Muscle layer of colon (tissue), 2 donors: ENCODE measurements around the gene CPNE7.

Experiments used
- H3K27ac ChIP-seq: one replicate; pipeline ENCODE4 v1.7.0; 2013; ENCODE audit warnings: low read depth, mild to moderate bottlenecking, low read length, moderate library complexity
- H3K27me3 ChIP-seq, 2 donors: one replicate each; pipeline ENCODE4 v1.7.0; 2013; ENCODE audit warnings: low read length in 2 of 2, mild to moderate bottlenecking in 2 of 2; ENCODE audit not compliant: insufficient read depth in 2 of 2, control insufficient read depth in 1 of 2
- H3K36me3 ChIP-seq: one replicate; pipeline ENCODE4 v1.7.0; 2013; ENCODE audit warnings: mild to moderate bottlenecking, low read length; ENCODE audit not compliant: insufficient read depth
- H3K4me1 ChIP-seq: one replicate; pipeline ENCODE4 v1.7.0; 2013; ENCODE audit warnings: mild to moderate bottlenecking, low read length; ENCODE audit not compliant: insufficient read depth
- H3K4me3 ChIP-seq, 2 donors: one replicate each; pipeline ENCODE4 v1.7.0; 2013; ENCODE audit warnings: low read length in 2 of 2, low read depth in 1 of 2, mild to moderate bottlenecking in 1 of 2, moderate library complexity in 1 of 2
- H3K9ac ChIP-seq: one replicate; pipeline ENCODE4 v1.7.0; 2013; ENCODE audit warnings: low read length
- H3K9me3 ChIP-seq: one replicate; pipeline ENCODE4 v1.7.0; 2013; ENCODE audit warnings: mild to moderate bottlenecking, low read length
- donor health status: abdominal sarcoma.
- donor health status: Adenocarcinoma of cecum.

CPNE7 gene

DNA sequence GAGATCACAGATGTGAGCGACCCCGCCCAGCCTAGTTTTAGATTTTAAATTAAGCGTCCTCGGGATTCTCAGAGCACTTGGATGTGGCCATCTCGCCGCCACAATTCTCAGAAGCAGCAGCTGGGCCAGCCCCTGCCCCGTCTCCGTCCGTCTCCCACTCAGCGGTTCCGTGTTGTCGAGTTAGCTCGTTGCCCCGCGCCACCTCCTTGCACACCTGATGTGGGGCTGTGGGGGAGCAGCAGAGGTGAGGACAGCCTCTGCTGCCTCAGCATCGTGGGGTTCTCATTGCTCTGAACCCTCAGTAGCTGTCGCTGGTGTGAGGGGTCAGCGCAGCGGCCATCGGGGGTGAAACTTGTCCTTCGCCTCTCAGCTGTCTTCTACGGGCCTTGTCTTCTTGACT is 23.2 kb upstream of the CPNE7 start:
- H3K36me3 ChIP-seq, result peaks cover 53% of the 10 kb centered on the region
- no peak overlapping the region for H3K27ac ChIP-seq
- no peak overlapping the region for H3K4me3 ChIP-seq
- H3K9me3 ChIP-seq, result no peaks in the 10 kb centered on the region
- H3K9ac ChIP-seq, result no peak overlapping the region
- no peaks in the 10 kb centered on the region for H3K27me3 ChIP-seq
- no peaks in the 10 kb centered on the region for H3K4me1 ChIP-seq

GRCh38 chr16:89552913-89553312 is 22.6 kb upstream of the CPNE7 start:
- Histone ChIP-seq H3K9me3 (no peaks in the 10 kb centered on the region), H3K4me3 (no peak overlapping the region), H3K27me3 (no peaks in the 10 kb centered on the region), H3K9ac (no peak overlapping the region), H3K36me3 (peaks cover 51% of the 10 kb centered on the region), H3K4me1 (peaks cover 3% of the 10 kb centered on the region), H3K27ac (no peak overlapping the region)

- no peaks in the 10 kb centered on the region for H3K9me3 ChIP-seq
- peaks cover 42% of the 10 kb centered on the region for H3K36me3 ChIP-seq
- no peak overlapping the region for H3K27ac ChIP-seq
- H3K4me1 ChIP-seq, result peaks cover 4% of the 10 kb centered on the region
- no peaks in the 10 kb centered on the region for H3K27me3 ChIP-seq
- no peak overlapping the region for H3K9ac ChIP-seq
- H3K4me3 ChIP-seq, result no peak overlapping the region
These were observed 21.8 kb upstream of the CPNE7 start for GRCh38 chr16:89553733-89554132.

GRCh38 chr16:89554343-89554742 is 21.2 kb upstream of the CPNE7 start:
- Histone ChIP-seq H3K9me3 (no peaks in the 10 kb centered on the region), H3K9ac (no peak overlapping the region), H3K4me3 (no peak overlapping the region), H3K36me3 (peaks cover 38% of the 10 kb centered on the region), H3K4me1 (peaks cover 4% of the 10 kb centered on the region), H3K27ac (no peak overlapping the region), H3K27me3 (no peaks in the 10 kb centered on the region)

DNA sequence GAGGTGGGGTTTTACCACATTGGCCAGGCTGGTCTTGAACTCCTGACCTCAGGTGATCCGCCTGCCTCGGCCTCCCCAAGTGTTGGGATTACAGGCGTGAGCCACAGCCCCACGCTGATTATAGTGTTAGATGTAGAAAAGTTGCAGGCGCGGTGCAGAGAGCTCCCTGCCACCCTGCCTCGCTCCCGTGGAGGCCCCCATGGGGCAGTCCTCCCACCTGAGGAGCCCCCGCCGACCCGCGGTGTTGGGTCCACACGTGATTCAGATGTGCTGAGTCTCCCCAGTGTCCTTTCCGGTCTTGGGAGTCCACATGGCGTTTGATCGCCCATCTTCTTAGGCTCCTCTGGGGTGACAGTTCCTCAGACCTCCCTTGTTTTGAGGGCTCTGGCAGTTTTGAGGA is 20.3 kb upstream of the CPNE7 start:
- no peaks in the 10 kb centered on the region for H3K9me3 ChIP-seq
- peaks cover 8% of the 10 kb centered on the region for H3K4me1 ChIP-seq
- H3K36me3 ChIP-seq, result peaks cover 38% of the 10 kb centered on the region
- H3K27me3 ChIP-seq, result no peaks in the 10 kb centered on the region
- H3K4me3 ChIP-seq, result no peak overlapping the region
- H3K9ac ChIP-seq, result no peak overlapping the region
- no peak overlapping the region for H3K27ac ChIP-seq

DNA sequence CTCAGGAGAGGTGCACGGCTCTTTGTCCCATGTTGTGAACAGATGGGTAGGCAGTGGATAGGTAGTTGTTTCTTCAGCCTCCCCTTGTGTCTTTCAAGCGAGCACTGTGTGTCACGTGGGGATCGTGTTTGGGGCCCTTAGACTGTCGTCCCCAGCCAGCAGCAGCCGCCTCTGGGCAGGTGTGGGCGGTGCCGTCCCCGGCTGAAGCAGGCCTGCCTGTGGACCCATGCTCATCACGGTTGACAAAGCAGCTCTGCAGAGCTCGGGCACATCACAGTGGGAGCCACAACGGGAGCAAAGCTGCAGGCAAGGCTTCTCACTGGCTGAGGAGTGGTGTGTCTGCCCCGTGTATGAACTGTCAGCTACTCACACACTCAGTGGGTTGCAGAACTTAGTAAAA is 19.8 kb upstream of the CPNE7 start:
- Histone ChIP-seq H3K27me3 (no peaks in the 10 kb centered on the region), H3K27ac (no peak overlapping the region), H3K4me3 (no peak overlapping the region), H3K4me1 (peaks cover 8% of the 10 kb centered on the region), H3K9ac (no peak overlapping the region), H3K9me3 (no peaks in the 10 kb centered on the region), H3K36me3 (peaks cover 38% of the 10 kb centered on the region)

- H3K9ac ChIP-seq, result no peak overlapping the region
- H3K27ac ChIP-seq, result no peak overlapping the region
- peaks cover 15% of the 10 kb centered on the region for H3K4me1 ChIP-seq
- H3K9me3 ChIP-seq, result no peaks in the 10 kb centered on the region
- peaks cover 45% of the 10 kb centered on the region for H3K36me3 ChIP-seq
- H3K4me3 ChIP-seq, result no peak overlapping the region
- H3K27me3 ChIP-seq, result no peaks in the 10 kb centered on the region
These were observed 18.5 kb upstream of the CPNE7 start for GRCh38 chr16:89556750-89557689.

DNA sequence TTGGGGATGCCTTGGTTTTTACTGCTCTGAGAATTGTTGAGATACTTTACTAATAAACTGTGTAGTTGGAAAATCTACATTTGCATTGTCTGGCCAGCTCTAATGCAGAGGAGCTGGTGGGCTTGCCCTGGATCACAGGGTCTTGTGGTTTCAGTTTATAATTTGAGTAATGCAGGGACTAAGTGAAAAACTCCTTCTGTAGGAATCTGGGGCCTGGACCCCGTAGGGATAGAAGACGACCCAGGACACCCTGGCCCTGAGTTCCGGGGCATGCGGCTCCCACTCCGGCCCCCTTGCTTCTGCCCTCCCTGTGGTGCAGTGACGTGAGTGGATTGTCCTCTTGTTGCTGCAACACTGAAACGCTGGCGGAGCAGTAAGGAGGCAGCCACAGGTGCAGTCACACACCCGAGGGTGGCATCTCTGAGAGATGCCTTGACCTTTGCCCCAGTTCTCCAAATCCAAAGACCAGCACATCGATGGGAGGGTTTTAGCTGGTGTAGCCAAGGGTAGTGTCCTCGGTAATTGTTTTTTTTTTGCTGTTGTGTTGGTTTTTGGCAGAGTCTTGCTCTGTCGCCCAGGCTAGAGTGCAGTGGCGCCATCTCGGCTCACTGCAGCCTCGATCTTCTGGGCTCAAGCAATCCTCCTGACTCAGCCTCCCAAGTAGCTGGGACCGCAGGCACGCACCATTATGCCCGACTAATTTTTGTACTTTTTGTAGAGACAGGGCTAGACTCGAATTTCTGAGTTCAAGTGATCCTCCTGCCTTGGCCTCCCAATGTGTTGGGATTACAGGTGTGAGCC is 17.7 kb upstream of the CPNE7 start:
- Histone ChIP-seq H3K27ac (no peak overlapping the region), H3K9me3 (no peaks in the 10 kb centered on the region), H3K9ac (no peak overlapping the region), H3K36me3 (peaks cover 45% of the 10 kb centered on the region), H3K4me3 (no peak overlapping the region), H3K4me1 (peaks cover 17% of the 10 kb centered on the region), H3K27me3 (no peaks in the 10 kb centered on the region)

- Histone ChIP-seq H3K27ac (peak within 1 kb of the TSS; percentile 93), H3K4me3 (peak within 1 kb of the TSS; percentile 76 to 100), H3K36me3 (peaks cover 49% of the 10 kb centered on the region), H3K4me1 (peaks cover 26% of the 10 kb centered on the region), H3K27me3 (no peaks in the 10 kb centered on the region), H3K9me3 (no peaks in the 10 kb centered on the region), H3K9ac (peak within 1 kb of the TSS; percentile 89)
These were observed 15.0 kb upstream of the CPNE7 start, which contains the start of gene RPL13 for GRCh38 chr16:89560378-89561141. RPL13 (plus strand) TSS chr16:89560682; CDS start chr16:89560960, 278 bp downstream.

DNA sequence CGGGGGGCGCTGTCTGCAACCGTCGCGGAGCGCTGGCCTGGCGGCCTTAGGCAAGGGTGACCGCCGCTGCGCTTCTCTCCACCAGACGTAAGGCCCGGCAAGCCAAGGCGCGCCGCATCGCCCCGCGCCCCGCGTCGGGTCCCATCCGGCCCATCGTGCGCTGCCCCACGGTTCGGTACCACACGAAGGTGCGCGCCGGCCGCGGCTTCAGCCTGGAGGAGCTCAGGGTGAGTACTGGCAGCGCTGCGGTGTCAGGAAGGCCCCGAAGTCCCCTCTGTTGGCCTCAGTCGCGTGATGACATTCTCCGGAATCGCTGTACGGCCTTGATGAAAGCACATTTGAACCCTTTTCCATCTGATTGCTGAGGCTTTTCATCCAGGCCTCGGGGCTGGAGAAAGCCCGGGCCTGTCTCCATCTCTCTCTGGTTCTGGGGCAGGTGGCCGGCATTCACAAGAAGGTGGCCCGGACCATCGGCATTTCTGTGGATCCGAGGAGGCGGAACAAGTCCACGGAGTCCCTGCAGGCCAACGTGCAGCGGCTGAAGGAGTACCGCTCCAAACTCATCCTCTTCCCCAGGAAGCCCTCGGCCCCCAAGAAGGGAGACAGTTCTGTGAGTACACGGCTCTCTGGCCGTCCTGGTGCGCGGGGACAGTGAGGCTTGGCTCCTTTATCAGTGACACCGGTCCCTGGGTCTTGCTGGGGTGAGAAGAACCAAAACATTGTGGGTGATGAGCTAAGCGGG is 14.2 kb upstream of the CPNE7 start:
- peaks cover 42% of the 10 kb centered on the region for H3K36me3 ChIP-seq
- peak overlapping the region; percentile 93 for H3K27ac ChIP-seq

More for the DNA sequence above, 14.2 kb upstream of the CPNE7 start:
- Histone ChIP-seq H3K4me1 (peaks cover 34% of the 10 kb centered on the region), H3K27me3 (no peaks in the 10 kb centered on the region), H3K9ac (peak overlapping the region; percentile 77), H3K9me3 (no peaks in the 10 kb centered on the region), H3K4me3 (peak overlapping the region; percentile 76 to 100)
